Trophoblast cell (in vitro differentiated cells and primary cell): Measurements from ENCODE around the gene ZNF587.
"Not testable (repeated sequence)": the region's sequence is repeated elsewhere in the genome, so short reads cannot be mapped to it uniquely, and the experiment has no call there.

ENCODE experiments used
- DNase-seq, 2 donors: peaks; one replicate each; pipeline ENCODE4 v3.0.0-alpha.2; 2016
- H2AFZ ChIP-seq: 2 replicates; pipeline ENCODE4 v1.6.1; 2013; ENCODE audit warnings: low read length, moderate library complexity, mild to moderate bottlenecking; ENCODE audit not compliant: insufficient read depth, poor library complexity
- H2AK5ac ChIP-seq: 2 replicates; pipeline ENCODE4 v1.6.1; 2013; ENCODE audit warnings: mild to moderate bottlenecking, low read length
- H2BK120ac ChIP-seq: 2 replicates; pipeline ENCODE4 v1.6.1; 2013; ENCODE audit warnings: low read length, mild to moderate bottlenecking, moderate library complexity; ENCODE audit not compliant: insufficient read depth, poor library complexity
- H2BK12ac ChIP-seq: 2 replicates; pipeline ENCODE4 v1.6.1; 2013; ENCODE audit warnings: mild to moderate bottlenecking, low read length, moderate library complexity
- H2BK5ac ChIP-seq: 2 replicates; pipeline ENCODE4 v1.6.1; 2013; ENCODE audit warnings: low read length, low read depth, moderate library complexity, mild to moderate bottlenecking; ENCODE audit not compliant: poor library complexity
- H3K14ac ChIP-seq: 2 replicates; pipeline ENCODE4 v1.6.1; 2013; ENCODE audit warnings: mild to moderate bottlenecking, low read length
- H3K18ac ChIP-seq: 2 replicates; pipeline ENCODE4 v1.6.1; 2013; ENCODE audit warnings: mild to moderate bottlenecking, low read length
- H3K23ac ChIP-seq: 2 replicates; pipeline ENCODE4 v1.6.1; 2013; ENCODE audit warnings: low read length
- H3K27ac ChIP-seq: 2 replicates; pipeline ENCODE4 v1.5.1; 2013; ENCODE audit warnings: low read depth, mild to moderate bottlenecking, inconsistent platforms, low read length, moderate library complexity
- H3K27me3 ChIP-seq: 2 replicates; pipeline ENCODE4 v1.6.1; 2013; ENCODE audit warnings: inconsistent platforms, mild to moderate bottlenecking, low read length, moderate library complexity; ENCODE audit not compliant: insufficient read depth
- H3K36me3 ChIP-seq, 2 experiments: 1 replicate in 1 of 2; 2 replicates in 1 of 2; pipeline ENCODE4 v1.6.1; 2013; ENCODE audit warnings: low read length in 2 of 2, mild to moderate bottlenecking in 2 of 2, moderate library complexity in 1 of 2; ENCODE audit not compliant: insufficient read depth in 2 of 2, control insufficient read depth in 1 of 2
- H3K4ac ChIP-seq: 2 replicates; pipeline ENCODE4 v1.6.1; 2013; ENCODE audit warnings: low read depth, mild to moderate bottlenecking, low read length, moderate library complexity
- H3K4me1 ChIP-seq, 2 experiments: 1 replicate in 1 of 2; 2 replicates in 1 of 2; pipeline ENCODE4 v1.6.1; 2013; ENCODE audit warnings: low read length in 2 of 2, mild to moderate bottlenecking in 2 of 2, moderate library complexity in 1 of 2; ENCODE audit not compliant: insufficient read depth in 2 of 2, control insufficient read depth in 1 of 2
- H3K4me2 ChIP-seq: 2 replicates; pipeline ENCODE4 v1.6.1; 2013; ENCODE audit warnings: inconsistent platforms, mild to moderate bottlenecking, low read length, moderate library complexity
- H3K4me3 ChIP-seq: 2 replicates; pipeline ENCODE4 v1.5.1; 2013; ENCODE audit warnings: mild to moderate bottlenecking, low read depth, low read length, inconsistent platforms
- H3K79me1 ChIP-seq: one replicate; pipeline ENCODE4 v1.6.1; 2013; ENCODE audit warnings: low read length
- H3K79me2 ChIP-seq: 2 replicates; pipeline ENCODE4 v1.6.1; 2013; ENCODE audit warnings: low read length, mild to moderate bottlenecking; ENCODE audit not compliant: control insufficient read depth, insufficient read depth, poor library complexity
- H3K9ac ChIP-seq: 2 replicates; pipeline ENCODE4 v1.6.1; 2013; ENCODE audit warnings: mild to moderate bottlenecking, low read length
- H3K9me3 ChIP-seq: 2 replicates; pipeline ENCODE4 v1.6.1; 2013; ENCODE audit warnings: low read depth, mild to moderate bottlenecking, control low read depth, inconsistent platforms, low read length; ENCODE audit not compliant: insufficient read depth
- H4K12ac ChIP-seq: 2 replicates; pipeline ENCODE4 v1.6.1; 2013; ENCODE audit warnings: low read depth, mild to moderate bottlenecking, low read length, moderate library complexity
- H4K8ac ChIP-seq: 2 replicates; pipeline ENCODE4 v1.6.1; 2013; ENCODE audit warnings: low read depth, mild to moderate bottlenecking, low read length, moderate library complexity
- H4K91ac ChIP-seq: one replicate; pipeline ENCODE4 v1.6.1; 2013; ENCODE audit warnings: low read depth, mild to moderate bottlenecking, low read length, moderate library complexity
- WGBS: extraction: QIAGEN DNeasy Blood & Tissue Kit; methylation state at CpG from one replicate; pipeline ENCODE4 v1.1.7; 2013; ENCODE audit warnings: missing lambda C conversion rate; ENCODE audit not compliant: insufficient read length, insufficient coverage; ENCODE audit errors: extremely low coverage; 5-methylcytosine and 5-hydroxymethylcytosine counted together

Gene ZNF587

DNA sequence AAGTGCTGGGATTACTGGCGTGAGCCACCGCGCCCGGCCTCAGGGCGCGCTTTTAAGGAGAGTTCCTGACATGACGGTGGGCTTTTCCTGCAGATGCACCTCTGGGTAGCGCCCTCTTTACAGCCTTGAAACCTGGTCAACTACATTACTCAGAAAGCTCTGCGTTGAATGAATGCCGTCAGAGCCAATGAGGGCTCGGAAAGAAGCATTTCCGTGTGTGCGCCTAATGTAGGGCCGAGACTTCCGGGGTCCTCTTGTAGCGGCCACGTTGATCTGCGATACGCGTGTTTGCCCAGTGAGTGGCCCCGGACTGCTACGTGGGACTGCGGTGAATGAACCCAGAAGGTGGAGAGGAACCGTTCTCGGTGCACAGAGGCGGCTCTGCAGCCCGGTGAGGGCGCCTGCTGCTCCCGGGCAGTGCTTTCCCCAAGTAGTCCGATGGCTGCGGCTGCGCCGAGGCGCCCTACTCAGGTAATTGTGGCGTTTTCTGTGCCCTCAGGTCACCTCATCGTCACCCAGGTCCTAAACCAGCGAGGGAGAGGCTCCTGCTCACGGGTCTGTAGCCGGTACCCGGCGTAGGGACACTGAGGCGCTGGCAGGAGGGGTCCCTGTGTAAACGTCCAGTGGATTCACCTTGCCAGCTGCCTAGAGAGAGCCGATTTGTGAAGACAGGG is 30.0 kb upstream of the ZNF587 start:
- peak; percentile 98 to 99 for DNase-seq
- peak overlapping the region; percentile 85 for H2AK5ac ChIP-seq
- peak overlapping the region; percentile 76 for H4K12ac ChIP-seq
- H3K36me3 ChIP-seq, result no peaks in the 10 kb centered on the region
- peak overlapping the region; percentile 91 for H2BK120ac ChIP-seq
- peak overlapping the region; percentile 93 for H3K4me3 ChIP-seq
- peak overlapping the region; percentile 82 for H3K4ac ChIP-seq
- peak overlapping the region; percentile 94 for H3K4me2 ChIP-seq
- no CpG with 5 or more reads among the region's 44 CpGs for WGBS
- H4K91ac ChIP-seq, result peak overlapping the region; percentile 91
- peak overlapping the region; percentile 93 for H3K18ac ChIP-seq
- peaks cover 14 to 26% of the 10 kb centered on the region in 2 experiments for H3K4me1 ChIP-seq
- H2AFZ ChIP-seq, result peak overlapping the region; percentile 73
- peaks cover 14% of the 10 kb centered on the region for H3K79me2 ChIP-seq
- H4K8ac ChIP-seq, result peak overlapping the region; percentile 85
- H2BK5ac ChIP-seq, result peak overlapping the region; percentile 62
- peaks cover 23% of the 10 kb centered on the region for H3K79me1 ChIP-seq
- H3K9ac ChIP-seq, result peak overlapping the region; percentile 93
- H3K14ac ChIP-seq, result peak overlapping the region; percentile 92
- H3K27ac ChIP-seq, result peak overlapping the region; percentile 71
- H2BK12ac ChIP-seq, result peak overlapping the region; percentile 23
- H3K9me3 ChIP-seq, result no peaks in the 10 kb centered on the region
- no peak overlapping the region for H3K23ac ChIP-seq
- no peaks in the 10 kb centered on the region for H3K27me3 ChIP-seq

DNA sequence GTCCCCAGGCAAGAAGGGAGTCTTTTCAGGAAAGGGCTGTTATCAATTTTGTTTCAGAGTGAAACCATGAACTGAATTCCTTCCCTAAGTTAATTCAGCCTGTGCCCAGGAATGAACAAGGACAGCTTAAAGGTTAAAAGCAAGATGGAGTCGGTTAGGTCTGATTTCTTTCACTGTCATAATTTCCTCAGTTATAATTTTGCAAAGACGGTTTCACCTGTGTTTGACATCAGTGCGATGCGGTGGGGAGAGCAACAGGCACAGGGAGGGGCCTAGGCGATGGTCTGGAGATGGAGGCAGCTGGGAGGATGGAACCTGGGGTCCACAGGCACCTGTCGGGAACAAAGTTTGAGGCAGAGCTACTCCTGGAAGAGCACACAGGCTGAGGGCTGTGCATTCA is 29.1 kb upstream of the ZNF587 start:
- no peak for DNase-seq
- peaks cover 3 to 4% of the 10 kb centered on the region in 2 experiments for H3K36me3 ChIP-seq
- no CpG with 5 or more reads among the region's 6 CpGs for WGBS
- no peak overlapping the region for H3K9ac ChIP-seq
- H3K4me2 ChIP-seq, result peak overlapping the region; percentile 94
- H2AK5ac ChIP-seq, result peak overlapping the region; percentile 29
- no peak overlapping the region for H3K27ac ChIP-seq
- no peaks in the 10 kb centered on the region for H3K27me3 ChIP-seq
- H3K79me1 ChIP-seq, result peaks cover 15% of the 10 kb centered on the region
- no peak overlapping the region for H2AFZ ChIP-seq
- H3K14ac ChIP-seq, result peak overlapping the region; percentile 53
- no peaks in the 10 kb centered on the region for H3K9me3 ChIP-seq
- no peak overlapping the region for H4K8ac ChIP-seq
- H2BK5ac ChIP-seq, result no peak overlapping the region
- H2BK120ac ChIP-seq, result no peak overlapping the region
- H3K4ac ChIP-seq, result peak overlapping the region; percentile 97
- H4K12ac ChIP-seq, result peak overlapping the region; percentile 77
- no peak overlapping the region for H3K18ac ChIP-seq
- H3K4me1 ChIP-seq, result peaks cover 13 to 21% of the 10 kb centered on the region in 2 experiments
- H4K91ac ChIP-seq, result no peak overlapping the region
- peaks cover 13% of the 10 kb centered on the region for H3K79me2 ChIP-seq
- no peak overlapping the region for H3K23ac ChIP-seq
- no peak overlapping the region for H3K4me3 ChIP-seq
- peak overlapping the region; percentile 69 for H2BK12ac ChIP-seq

DNA sequence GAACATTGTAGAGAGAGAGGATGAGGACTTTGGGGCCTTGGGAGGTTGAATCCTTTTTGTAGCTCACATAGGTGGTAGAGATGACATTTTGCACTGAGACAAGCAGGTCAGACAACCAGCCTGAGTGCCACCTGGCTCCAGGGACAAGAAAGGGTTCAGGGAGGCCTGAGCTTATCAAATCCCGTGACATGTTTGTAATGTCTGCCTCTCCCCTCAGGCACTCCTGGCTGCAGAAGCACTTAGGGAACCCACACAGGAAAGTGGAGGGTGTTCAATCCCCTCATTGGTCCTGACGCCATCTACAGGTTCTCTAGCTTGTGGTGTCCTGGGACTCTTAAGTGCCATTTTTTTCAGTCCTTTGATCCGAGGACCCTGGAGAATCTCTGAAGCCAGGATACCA is 28.6 kb upstream of the ZNF587 start:
- H3K79me2 ChIP-seq, result peaks cover 11% of the 10 kb centered on the region
- H4K8ac ChIP-seq, H2BK5ac ChIP-seq, H3K9me3 ChIP-seq, H3K18ac ChIP-seq, H3K14ac ChIP-seq, H4K12ac ChIP-seq, H2AFZ ChIP-seq, H3K36me3 ChIP-seq, DNase-seq, H2BK120ac ChIP-seq, H4K91ac ChIP-seq, H3K9ac ChIP-seq, H3K4me3 ChIP-seq, H2BK12ac ChIP-seq, H3K23ac ChIP-seq, H3K27me3 ChIP-seq, H3K27ac ChIP-seq, H2AK5ac ChIP-seq: not testable (repeated sequence)
- peak overlapping the region; percentile 97 for H3K4ac ChIP-seq
- peaks cover 11% of the 10 kb centered on the region for H3K79me1 ChIP-seq
- peak overlapping the region; percentile 94 for H3K4me2 ChIP-seq
- WGBS, result no CpG with 5 or more reads among the region's 3 CpGs
- peaks cover 11 to 18% of the 10 kb centered on the region in 2 experiments for H3K4me1 ChIP-seq

DNA sequence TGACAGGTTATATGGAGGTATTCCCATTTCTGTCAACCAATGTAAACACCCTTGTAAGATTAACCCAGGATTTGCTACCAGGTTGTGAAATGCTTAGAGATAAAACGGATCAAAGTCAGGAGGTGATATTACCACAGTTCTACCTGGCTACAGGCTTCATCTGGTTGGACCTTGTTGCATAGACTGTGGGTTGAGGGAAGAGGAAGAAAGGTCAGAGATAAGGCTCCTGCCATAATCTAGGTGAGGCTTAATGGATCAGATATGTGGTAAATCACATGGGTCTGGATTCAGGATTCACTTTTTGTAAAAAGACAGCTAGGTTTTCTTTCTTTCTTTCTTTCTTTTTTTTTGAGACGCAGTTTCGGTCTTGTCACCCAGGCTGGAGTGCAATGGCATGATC is 28.2 kb upstream of the ZNF587 start:
- H4K8ac ChIP-seq, H3K14ac ChIP-seq, H2AFZ ChIP-seq, H3K9me3 ChIP-seq, H2AK5ac ChIP-seq, H3K9ac ChIP-seq, H3K4me2 ChIP-seq, H3K23ac ChIP-seq, H2BK12ac ChIP-seq, H4K12ac ChIP-seq, H3K36me3 ChIP-seq, H3K18ac ChIP-seq, H3K27ac ChIP-seq, H3K4ac ChIP-seq, H3K27me3 ChIP-seq, DNase-seq, H2BK120ac ChIP-seq, H3K4me3 ChIP-seq, H4K91ac ChIP-seq, H2BK5ac ChIP-seq: not testable (repeated sequence)
- Histone ChIP-seq H3K4me1 (peaks cover 8 to 17% of the 10 kb centered on the region in 2 experiments), H3K79me2 (peaks cover 11% of the 10 kb centered on the region), H3K79me1 (peaks cover 11% of the 10 kb centered on the region)
- no CpG with 5 or more reads among the region's 3 CpGs for WGBS
